NOMO-1 (cell line): ENCODE results near the gene HOXD4.

ENCODE experiments used
- DNase-seq, 2 experiments: peaks; one replicate each; lab custom pipeline; 2025; ENCODE audit not compliant: unreplicated experiment in 2 of 2; lab: John Stamatoyannopoulos, UW

The HOXD4 gene

DNA sequence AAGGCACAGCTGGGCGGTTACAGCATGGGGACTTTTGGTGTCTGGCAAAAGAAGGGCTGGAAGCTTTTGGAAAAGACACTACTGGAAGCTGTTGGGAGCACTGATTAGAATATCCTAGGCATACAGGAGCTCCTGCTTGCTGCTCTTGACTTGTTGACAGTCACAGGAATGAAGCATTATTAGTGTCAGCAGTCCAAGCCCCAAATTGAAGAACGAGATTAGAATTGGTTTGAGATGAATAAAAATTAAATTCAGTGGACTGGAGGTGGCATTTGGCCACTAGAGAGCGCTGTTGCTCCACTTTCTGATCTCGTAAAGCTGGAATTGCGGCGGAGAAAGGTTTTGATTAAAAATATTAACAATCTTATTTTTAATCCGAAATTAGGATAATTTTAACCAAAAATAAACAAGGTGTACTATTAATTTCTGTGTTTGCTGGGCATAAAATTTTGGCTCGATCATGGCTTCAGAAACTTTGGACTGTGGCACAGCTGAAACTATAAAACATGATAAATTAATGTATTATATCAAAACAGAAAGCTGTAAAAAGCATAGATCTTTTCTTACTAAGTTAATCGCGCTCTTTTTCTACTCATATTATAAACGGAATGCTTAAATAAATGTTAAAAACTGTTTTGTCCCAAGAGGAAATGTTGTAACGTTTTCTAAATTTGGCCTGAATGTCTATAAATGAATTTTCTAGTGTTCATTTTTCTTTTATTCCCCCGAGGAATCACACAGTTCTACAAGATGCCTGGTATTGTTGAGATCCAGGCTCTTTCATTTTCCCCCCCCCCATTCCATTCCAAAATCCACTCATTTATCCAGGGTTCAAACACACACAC, 24.2 kb upstream of the HOXD4 start:
- DNase-seq = peak in 1 of 2 experiments; percentile 43

DNA sequence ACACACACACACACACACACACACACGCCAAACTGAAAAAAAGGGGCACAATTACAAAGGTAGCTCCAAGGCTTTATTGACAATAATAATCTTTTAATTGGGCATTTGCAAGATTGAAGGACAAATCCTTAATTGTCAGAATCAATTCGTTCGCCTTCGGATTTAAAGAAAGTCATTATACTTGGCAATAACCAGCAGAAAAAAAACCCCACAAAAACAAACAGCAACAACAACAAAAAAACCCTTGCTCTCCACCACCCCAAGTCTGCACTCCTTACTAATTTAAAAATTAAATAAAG, 23.6 kb upstream of the HOXD4 start:
- no peak for DNase-seq

DNA sequence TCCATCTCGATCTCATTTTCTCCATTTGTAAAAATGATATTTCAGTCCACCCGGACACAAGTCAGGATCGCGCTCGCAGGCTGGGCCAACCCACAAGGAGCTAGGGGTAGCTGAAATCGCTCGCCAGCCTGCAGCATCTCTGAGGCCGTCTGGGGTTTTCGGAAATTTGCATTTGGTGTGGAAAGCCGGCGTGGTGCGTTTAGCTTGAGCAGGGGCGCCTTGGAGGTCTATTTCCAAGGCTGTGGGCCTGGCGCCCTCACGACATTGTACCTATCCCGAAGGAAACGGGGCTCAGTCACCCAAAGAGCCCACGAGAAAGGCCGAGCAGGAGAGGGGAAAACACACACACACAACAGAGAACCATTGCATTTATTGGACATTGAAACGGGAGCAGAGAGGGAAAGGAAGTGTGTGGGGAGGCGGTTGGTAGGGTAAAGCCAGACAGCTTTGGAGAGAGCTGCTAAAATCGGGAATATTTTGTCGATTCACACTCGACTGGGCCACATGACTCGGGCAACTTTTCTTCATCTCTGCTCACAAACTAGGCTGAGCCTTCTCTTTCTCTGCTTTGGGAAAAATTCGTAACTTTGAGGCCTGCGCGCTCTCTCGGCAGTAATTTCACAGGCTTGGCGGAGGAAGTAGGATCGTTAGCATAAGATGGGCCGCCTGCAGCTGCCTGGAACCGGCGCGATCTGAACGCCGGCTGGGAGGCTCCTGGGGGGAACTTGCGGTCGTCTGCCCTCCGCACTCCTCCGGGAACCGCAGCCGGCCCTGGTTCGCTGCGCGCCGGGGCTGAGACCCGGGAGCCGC, 23.0 kb upstream of the HOXD4 start:
- no peak for DNase-seq

DNA sequence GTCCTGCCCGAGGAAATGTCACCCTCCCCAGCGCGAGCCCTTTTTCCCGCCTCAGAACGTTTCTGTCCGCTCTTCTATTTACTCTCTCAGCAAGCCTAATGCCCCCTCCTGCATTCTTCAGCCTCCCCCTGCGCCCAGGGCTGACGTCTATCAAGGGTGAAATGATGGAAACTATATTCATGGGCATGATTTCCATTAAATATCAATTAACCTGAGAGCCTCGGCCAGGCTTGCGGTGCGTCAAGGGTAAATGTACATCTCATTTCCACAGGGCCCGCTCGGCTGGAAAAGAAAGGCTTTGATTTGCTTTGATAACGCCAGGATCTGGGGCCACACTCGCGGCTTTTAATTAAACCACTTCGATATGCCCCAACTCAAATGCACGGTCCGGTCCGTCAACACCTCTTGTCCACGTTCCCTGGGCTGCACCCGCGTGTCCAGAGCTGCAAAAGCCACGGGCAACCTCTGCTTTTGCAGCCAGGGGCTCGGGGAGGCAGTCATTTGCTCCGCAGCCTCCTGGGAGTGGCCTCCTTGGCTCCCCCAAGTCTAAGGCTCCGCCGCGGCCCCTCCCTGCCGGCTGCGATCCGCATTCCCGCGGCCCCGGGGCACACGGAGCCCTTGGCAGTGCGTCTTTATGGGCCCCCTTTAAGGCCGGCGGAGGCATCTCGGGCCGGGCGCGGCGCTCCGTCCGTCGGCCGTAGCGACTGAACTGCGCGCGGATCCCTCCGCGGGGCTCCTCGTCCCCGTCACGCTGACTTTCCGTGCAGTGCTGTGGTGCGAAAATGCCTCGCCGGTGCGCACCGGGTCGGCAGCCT, 22.2 kb upstream of the HOXD4 start, which contains the start of gene HOXD8:
TSS of gene HOXD8 (plus strand) at position 724 of the 815 bp plus-strand sequence. CDS start 662 bp downstream, outside the sequence.
- no peak for DNase-seq

DNA sequence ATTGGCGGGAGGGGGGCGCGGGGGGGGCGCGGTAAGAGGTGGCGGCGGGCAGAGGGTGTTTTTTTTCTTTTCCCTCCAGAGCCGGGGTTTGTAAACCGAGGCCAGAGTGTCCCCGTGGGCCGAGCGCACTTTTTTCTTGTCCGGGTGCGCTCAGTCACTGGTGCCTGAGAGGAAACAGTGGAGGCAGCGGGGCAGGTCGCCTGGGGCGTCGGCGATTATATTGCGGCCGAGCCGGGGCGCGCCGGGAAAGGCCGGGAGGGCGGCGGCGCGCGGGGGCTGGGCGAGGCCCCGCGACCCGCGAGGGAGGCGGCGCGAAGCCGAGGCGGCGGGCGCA, 21.6 kb upstream of the HOXD4 start:
- no peak for DNase-seq

DNA sequence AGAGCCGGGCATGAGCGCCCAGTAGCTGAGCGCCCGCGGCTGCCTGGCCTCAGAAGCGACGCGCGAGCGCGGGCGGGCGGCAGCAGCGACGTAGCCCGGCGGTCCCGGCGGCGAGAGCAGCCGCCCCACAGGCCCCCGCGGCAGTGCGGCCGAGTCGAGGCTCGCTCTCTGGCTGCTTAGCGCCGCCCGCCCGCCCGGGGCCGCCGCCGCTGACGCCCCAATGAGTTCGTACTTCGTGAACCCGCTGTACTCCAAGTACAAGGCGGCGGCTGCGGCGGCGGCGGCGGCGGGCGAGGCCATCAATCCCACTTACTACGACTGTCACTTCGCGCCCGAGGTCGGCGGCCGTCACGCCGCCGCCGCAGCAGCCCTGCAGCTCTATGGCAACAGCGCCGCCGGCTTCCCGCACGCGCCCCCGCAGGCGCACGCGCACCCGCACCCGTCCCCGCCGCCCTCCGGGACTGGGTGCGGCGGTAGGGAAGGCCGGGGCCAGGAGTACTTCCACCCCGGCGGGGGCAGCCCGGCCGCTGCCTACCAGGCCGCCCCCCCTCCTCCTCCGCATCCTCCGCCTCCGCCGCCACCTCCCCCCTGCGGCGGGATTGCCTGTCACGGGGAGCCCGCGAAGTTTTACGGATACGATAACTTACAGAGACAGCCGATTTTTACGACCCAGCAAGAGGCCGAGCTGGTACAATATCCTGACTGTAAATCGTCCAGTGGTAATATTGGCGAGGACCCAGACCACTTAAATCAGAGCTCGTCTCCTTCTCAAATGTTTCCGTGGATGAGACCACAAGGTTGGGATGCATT, 21.0 kb upstream of the HOXD4 start:
- DNase-seq = no peak

DNA sequence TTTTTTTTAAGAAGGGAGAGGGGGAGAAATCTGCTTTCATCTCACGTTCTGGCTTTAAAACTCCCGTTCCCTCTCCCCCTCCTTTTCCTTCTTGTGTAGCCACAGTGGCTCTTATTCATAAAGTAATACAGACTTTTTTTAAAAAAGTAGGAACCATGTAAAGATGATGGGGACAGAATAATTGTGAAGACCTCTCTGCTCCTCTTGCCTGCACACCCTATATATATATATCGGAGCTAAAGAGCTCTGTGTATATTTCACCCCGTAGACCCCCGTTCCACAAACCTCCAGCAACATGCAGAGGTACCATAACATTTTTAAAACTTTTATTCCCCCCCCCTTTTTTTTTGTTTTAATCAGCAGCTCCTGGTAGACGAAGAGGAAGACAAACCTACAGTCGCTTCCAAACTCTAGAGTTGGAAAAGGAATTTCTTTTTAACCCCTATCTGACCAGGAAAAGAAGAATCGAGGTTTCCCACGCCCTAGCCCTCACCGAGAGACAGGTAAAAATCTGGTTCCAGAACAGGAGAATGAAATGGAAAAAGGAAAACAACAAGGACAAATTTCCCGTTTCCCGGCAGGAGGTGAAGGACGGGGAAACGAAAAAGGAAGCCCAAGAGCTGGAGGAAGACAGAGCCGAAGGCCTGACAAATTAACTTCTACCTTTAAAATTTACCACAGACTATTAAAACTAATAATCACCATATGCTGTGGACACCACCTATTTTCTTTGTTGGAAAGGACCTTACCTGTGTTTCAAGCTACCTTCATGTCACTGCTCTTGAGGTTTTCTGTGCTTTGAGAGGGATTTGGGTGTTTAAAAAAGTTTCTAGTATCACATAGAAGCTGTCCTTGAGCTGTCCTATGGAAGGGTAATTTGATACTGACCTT, 20.1 kb upstream of the HOXD4 start:
- DNase-seq = no peak

DNA sequence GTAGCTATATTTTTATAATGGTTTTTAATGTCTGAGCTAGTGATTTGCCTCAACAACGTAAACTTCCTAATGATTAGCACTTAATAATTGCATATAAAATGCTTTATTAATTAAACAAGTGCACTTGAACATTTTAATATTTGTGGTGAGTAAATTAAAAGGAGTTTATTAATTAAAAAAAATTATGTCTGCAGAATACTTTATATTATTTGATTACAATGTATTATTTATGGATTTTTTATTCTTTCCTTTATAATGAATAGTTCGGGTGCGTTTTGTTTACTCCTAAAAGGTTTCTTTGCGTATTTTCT, 19.5 kb upstream of the HOXD4 start:
- DNase-seq = no peak

DNA sequence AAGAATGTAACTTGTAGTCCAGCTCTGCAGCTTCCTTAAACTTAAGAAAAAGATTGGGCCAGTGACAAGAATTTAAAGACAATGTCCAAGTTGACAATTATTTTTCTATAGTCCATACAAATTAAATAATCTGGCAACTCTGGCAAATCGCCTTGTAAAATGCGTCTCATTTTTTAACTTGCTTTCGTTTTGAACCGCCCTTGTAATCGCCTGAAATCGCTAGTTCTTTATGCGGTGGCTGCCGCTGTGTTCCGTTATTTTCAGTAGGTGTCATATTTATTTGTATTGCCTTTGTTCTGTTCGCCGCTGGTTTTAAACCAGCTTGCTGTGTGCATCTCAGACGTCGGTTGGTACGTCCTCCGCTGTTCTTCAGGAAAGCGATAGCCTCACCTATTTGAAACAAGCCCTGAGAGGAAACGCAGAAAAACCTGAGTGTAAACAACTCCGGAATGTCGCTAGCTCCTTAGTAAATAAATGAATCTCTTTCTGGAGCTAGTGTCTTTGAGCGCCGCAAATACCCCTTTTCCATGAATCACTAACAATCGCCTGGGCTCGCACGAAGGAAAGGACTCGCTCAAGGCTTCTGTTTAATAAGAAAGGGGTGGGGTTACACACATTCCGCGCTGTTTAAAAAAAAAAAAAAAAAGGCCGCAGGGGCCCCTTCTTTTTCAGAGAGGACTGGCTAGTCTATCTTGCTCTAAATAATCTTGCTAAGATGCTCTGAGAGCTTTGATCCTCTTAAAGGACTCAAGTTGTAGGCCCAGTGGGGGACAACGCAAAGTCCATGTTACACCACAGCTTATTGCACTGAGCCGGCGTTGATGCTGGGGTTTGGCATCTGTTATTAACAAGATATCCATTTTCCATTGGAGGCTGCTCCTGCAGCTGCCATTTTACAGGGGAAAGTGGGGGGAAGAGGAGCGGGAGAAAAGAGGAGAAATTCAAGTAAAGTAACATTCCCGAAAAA, 18.9 kb upstream of the HOXD4 start:
- DNase-seq = peak in 1 of 2 experiments; percentile 10

DNA sequence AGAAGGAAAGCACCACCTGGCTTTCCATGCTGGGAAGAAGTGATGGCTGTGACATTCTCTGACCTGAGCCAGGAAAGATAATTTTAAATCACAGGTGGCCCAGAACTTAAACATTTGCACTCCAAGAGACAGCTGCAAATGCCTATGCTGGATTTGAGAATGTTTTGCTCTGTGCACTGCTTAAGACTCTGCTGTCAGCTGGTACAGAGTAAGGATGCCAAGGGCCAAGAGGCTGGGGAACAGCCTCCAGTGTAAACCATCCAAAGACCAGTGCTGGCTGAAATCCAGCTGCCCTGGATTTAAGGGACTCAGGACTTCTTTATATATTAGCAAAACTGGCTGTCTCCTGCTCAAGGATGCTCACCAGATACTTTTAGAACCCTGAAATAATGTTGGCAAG, 18.0 kb upstream of the HOXD4 start:
- DNase-seq = no peak

DNA sequence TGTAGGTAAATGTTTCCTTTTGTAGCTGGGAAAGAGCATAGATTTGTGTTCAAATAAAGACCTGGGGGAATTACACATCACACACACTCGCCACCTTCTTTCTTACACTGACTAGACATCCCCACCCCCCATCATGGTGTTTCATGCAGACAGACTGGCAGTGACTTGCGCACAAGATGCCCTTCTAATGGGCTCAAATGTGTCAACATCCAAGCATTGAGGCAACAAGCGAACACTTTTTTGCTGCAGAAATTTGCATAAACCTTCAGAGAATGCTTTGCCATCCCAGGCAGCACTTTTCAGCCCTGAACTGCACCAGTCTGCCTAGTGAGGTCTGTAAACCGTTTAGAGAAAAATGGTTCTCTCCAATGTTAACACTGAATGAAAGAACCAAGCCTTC, 17.3 kb upstream of the HOXD4 start:
- DNase-seq = no peak

DNA sequence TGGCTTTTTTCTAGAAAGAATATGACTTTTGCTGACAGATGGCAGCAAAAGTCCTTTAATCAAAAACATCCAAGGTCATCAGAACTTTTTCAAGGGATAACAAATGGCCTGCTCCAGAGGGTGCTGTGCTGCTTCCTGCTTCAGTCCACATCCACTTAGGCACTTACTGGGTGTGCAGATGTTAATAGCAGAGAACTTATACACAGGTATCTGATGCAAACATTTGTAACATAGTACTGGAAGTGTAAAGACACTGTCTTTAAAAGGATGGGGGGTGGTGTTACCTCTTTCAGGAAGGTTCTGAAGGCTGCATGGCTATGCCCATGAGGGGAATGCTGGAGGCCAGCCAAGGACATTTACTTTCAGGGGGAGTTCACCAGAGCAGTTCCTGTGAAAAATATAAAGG, 16.3 kb upstream of the HOXD4 start:
- DNase-seq = no peak

DNA sequence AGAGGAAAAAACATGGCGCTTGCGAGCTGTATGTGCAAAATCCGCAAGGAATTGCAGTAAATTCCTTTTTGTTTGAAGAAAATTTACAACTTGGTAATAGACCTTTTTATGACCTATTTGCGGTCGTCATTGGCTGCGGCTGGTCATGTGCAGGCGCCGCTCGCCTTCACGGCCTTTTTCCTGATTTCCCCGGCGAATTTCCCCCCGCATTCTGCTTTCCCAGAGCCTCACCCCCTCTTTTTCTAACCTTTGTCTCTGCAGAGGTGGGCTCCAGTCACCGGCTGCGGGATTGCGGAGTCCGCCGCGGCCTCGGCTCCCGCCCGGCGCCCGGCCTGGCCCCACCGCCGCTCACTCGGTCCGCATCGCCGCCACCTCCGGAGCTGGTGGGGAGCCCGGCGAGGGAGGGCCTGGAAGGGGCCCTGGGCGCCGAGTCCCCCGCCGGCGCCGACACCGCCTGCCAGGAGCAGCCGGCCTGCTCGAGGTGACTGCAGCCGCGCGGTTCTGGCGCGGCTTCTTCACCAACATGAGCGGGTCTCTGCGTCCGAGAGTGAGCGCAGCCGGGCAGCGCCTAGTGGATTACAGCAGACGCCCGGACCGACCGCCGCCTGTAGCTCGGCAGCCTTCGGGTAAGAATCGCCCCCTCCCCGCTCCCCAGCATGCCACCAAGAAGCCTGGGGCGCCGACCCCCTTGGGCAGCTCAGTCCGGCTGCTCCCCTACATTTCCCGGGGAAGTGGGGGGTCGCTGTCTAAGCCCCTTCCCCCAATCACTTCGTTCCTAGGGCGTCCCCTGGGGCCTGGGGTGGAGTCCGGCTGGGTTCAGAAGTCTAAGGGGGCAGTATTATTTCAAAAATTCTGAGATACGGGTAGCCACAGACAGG, 14.7 kb upstream of the HOXD4 start:
- no peak for DNase-seq

DNA sequence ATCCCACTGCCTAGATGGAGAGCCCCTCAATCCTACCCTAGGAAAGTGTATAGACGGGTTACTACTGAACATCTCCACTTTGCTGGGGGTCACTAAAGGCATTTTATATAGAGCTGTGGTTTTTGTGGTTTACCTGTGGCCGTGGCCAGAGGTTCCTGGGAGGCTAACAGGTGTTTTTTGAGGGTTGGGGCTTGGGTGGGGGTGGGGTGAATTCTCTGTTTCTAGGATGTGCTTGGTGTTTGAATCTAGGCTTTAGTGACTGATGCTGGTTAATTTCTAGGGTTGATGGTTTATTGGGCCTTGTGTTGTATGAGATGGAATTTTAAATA, 14.1 kb upstream of the HOXD4 start:
- no peak for DNase-seq

DNA sequence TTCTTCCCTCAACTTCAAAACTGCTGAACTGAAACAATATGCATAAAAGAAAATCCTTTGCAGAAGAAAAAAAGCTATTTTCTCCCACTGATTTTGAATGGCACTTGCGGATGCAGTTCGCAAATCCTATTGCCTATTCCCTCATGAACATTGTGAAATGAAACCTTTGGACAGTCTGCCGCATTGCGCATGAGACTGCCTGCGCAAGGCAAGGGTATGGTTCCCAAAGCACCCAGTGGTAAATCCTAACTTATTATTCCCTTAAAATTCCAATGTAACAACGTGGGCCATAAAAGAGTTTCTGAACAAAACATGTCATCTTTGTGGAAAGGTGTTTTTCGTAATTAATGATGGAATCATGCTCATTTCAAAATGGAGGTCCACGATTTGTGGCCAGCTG, 13.4 kb upstream of the HOXD4 start:
- no peak for DNase-seq

DNA sequence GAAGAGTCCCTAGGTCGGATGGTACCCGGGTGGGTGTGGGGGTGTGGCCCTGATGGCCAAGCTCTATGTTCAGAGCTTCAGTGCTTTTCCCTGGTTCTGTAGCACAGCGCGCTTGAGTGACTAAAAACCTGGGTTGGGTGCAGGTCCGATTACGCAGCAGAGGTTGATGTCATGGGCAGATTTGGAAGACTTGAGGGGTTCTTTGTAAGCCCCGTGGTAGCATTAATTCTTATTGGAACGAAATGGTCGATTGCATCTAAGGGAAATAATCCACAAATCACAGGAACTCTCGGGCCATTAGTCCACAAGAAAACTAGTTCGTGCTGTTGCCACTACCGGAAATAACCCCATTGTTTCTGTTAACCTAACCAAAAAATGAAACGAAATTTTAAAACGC, 12.8 kb upstream of the HOXD4 start:
- no peak for DNase-seq

DNA sequence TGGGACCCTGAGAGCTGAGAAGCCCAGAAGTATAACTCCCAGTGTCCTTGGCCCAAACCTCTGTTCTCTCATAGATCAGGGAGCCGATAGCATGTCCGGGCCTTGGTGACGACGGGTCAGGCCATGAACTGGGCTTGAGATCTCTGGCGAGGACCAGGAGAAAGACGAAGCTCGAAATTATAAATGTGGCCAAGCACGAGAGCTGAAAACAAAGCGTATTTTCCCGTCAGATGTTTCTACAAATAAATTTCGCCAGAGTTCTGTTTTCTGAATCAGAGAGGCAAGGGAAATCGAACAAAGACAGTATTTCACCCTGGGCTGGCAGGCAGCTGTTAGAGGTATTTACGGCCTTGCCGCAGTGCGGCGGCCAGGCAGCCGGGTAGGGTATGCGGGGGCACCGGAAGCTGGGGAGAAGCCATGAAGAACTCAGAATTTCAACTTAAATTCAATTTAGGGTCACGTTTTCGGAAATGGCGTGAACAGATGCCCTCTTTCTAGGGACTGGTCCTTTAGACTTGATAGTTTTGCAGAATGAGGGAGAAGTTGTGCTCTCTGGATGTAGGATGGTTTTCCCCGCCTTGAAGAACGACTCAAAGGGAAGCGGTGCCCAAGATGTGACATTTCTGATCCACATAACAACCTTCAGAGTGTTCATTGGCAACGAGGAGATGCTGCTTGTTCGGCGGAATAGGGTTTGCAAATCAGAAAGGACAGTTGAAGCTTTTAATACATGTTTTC, 12.3 kb upstream of the HOXD4 start:
- DNase-seq = no peak
